GM18499 (cell line): ENCODE data around the gene HPCAL4.

Experiments
- ATAC-seq: cut with Tn5 transposase; IDR thresholded peaks from one replicate; pipeline ENCODE4 v1.9.1; 2021; ENCODE audit warnings: moderate number of reproducible peaks; ENCODE audit not compliant: insufficient read depth, unreplicated experiment

HPCAL4 gene

GRCh38 chr1:39691383-39692151, at the start of gene HPCAL4:
HPCAL4 (minus strand) TSS chr1:39691433; CDS start chr1:39684603, 6,830 bp downstream.
- peak; percentile 61 for ATAC-seq

GRCh38 chr1:39738622-39739366, 47.6 kb upstream of the HPCAL4 start, which contains the start of gene PPIE:
PPIE (plus strand) TSS chr1:39738882; CDS start chr1:39738901, 19 bp downstream.
- ATAC-seq: no peak

GRCh38 chr1:39737546-39738169, 46.4 kb upstream of the HPCAL4 start:
- ATAC-seq: no peak

GRCh38 chr1:39735731-39736130, 44.5 kb upstream of the HPCAL4 start:
- ATAC-seq: no peak

GRCh38 chr1:39733161-39733560, 41.9 kb upstream of the HPCAL4 start:
- no peak for ATAC-seq

GRCh38 chr1:39732730-39733129, 41.5 kb upstream of the HPCAL4 start:
- no peak for ATAC-seq

- no peak for ATAC-seq
Measured at GRCh38 chr1:39729842-39730241, 38.6 kb upstream of the HPCAL4 start.

GRCh38 chr1:39729030-39729429, 37.8 kb upstream of the HPCAL4 start:
- ATAC-seq: no peak

GRCh38 chr1:39727932-39728317, 36.7 kb upstream of the HPCAL4 start:
- ATAC-seq: no peak

GRCh38 chr1:39727221-39727931, 36.1 kb upstream of the HPCAL4 start:
- no peak for ATAC-seq

GRCh38 chr1:39726600-39726999, 35.4 kb upstream of the HPCAL4 start:
- ATAC-seq: no peak

GRCh38 chr1:39722495-39722894, 31.3 kb upstream of the HPCAL4 start:
- no peak for ATAC-seq

GRCh38 chr1:39721664-39722063, 30.4 kb upstream of the HPCAL4 start:
- ATAC-seq: no peak

- no peak for ATAC-seq
Measured at GRCh38 chr1:39720094-39720999, 29.1 kb upstream of the HPCAL4 start.

- no peak for ATAC-seq
Measured at GRCh38 chr1:39717809-39718208, 26.6 kb upstream of the HPCAL4 start.

- no peak for ATAC-seq
Measured at GRCh38 chr1:39713557-39713956, 22.3 kb upstream of the HPCAL4 start.

- no peak for ATAC-seq
Measured at GRCh38 chr1:39711966-39712340, 20.7 kb upstream of the HPCAL4 start.

- no peak for ATAC-seq
Measured at GRCh38 chr1:39711104-39711965, 20.1 kb upstream of the HPCAL4 start.

- ATAC-seq: no peak
Measured at GRCh38 chr1:39707506-39707905, 16.3 kb upstream of the HPCAL4 start.
